PFSK-1 (cell line): ENCODE results near the gene LYPD6B.

ENCODE experiments used
- FOXP2 ChIP-seq: optimal IDR thresholded peaks from 2 replicates; pipeline ENCODE3; 2011; ENCODE audit warnings: borderline replicate concordance, control low read depth, inconsistent platforms; ENCODE audit not compliant: insufficient read depth; ENCODE audit errors: extremely low read length, extremely low read depth
- POLR2AphosphoS5 ChIP-seq: IDR thresholded peaks from 2 replicates; pipeline ENCODE4 v1.6.1; 2012; ENCODE audit warnings: low read depth, mild to moderate bottlenecking, control low read depth, low read length, moderate library complexity
- REST ChIP-seq, 2 experiments: IDR thresholded peaks; 2 replicates each; pipeline versions ENCODE4 v1.6.1 to v1.8.0; 2011 to 2012; ENCODE audit warnings: low read depth in 2 of 2, low read length in 2 of 2, control low read depth in 1 of 2, inconsistent platforms in 1 of 2, mild to moderate bottlenecking in 1 of 2, moderate library complexity in 1 of 2; ENCODE audit not compliant: insufficient read depth in 1 of 2
- TAF1 ChIP-seq: IDR thresholded peaks from 2 replicates; pipeline ENCODE4 v1.6.1; 2012; ENCODE audit warnings: low read length, control low read depth, borderline replicate concordance; ENCODE audit not compliant: insufficient read depth

GRCh38 chr2:149090706-149091105 is 52.2 kb downstream of the LYPD6B start:
- TF ChIP-seq TAF1 (no peak), FOXP2 (no peak), REST (IDR thresholded peaks at IDR 0.05; ENCODE audit: insufficient read depth in 1 of 2, low read depth in 2 of 2, low read length in 2 of 2) (no peak), POLR2AphosphoS5 (no peak)
